ENCODE measurements around the gene CERS4.

GRCh38 chr19:8243146-8243545 is 34.0 kb downstream of the CERS4 start:
- TF ChIP-seq EZH2 (IDR thresholded peaks at IDR 0.05; ENCODE audit: borderline replicate concordance, low read depth, low read length, poor library complexity, severe bottlenecking): no peak
- no peak for TF ChIP-seq CTCF (conservative IDR thresholded peaks at IDR 0.05; ENCODE audit: low read depth, low read length)

All from A673 (cell line).